T-helper 2 cell (primary cell): Measurements from ENCODE around the gene KRTAP1-5.
"Not testable (repeated sequence)": the region's sequence is repeated elsewhere in the genome, so short reads cannot be mapped to it uniquely, and the experiment has no call there.

ENCODE experiments used
- DNase-seq, 5 experiments: peaks; one replicate each; pipeline versions ENCODE4 v3.0.0 to v3.0.0-alpha.2; 2012 to 2022

KRTAP1-5 gene

DNA sequence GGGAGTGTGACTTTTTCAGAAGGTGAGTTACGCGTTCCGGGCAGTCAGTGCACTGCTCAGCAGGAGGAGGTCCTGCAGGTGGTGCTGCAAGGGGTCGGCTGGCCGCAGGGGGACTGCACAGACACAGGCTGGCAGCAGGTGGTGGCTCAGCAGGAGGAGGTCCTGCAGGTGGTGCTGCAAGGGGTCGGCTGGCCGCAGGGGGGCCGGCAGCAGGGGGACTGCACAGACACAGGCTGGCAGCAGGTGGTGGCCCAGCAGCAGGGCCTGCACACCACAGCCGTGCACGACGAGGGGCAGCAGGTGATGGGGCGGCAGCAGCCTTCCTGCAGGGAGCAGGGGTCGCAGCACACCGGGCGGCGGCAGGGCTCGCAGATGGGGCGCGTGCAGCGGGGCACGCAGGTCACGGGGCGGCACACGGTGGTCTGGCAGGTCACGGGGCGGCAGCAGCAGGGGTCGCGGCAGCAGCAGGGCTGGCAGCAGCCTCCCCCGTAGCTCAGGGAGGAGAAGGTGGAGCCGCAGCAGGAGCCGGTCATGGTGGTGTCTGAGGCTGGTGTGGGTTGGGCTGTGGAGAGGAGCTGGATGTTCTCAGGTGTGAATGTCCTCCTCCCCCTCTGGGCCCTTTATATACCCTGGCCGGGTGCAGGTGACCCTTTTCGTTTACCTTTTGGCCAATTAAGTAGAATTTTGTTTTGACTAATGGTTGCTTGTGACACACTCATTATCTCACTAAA, 19.9 kb upstream of the KRTAP1-5 start, which contains the start of gene KRTAP2-1:
TSS of gene KRTAP2-1 (minus strand) at position 582 of the 731 bp plus-strand sequence. CDS start at position 533, 49 bp downstream.
- DNase-seq = not testable (repeated sequence)

DNA sequence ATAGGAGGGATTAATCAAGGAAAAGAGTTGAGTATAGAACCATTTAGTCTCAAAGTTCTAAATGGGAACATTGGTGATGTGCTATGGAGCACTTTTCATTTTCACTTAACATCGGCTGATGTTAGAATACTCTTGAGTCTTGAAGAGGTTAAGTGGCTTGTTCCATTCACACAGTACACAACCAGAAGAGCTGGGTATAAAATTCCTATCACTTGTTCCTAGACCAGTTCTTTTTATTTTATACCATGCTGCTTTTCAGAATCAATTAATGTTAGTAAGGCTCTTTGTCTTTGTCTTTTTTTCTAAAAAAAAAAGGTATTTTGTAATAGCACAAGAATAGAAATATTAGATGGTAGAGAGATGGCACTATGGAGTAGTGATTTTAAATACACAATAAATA, 15.9 kb upstream of the KRTAP1-5 start:
- DNase-seq = no peak

DNA sequence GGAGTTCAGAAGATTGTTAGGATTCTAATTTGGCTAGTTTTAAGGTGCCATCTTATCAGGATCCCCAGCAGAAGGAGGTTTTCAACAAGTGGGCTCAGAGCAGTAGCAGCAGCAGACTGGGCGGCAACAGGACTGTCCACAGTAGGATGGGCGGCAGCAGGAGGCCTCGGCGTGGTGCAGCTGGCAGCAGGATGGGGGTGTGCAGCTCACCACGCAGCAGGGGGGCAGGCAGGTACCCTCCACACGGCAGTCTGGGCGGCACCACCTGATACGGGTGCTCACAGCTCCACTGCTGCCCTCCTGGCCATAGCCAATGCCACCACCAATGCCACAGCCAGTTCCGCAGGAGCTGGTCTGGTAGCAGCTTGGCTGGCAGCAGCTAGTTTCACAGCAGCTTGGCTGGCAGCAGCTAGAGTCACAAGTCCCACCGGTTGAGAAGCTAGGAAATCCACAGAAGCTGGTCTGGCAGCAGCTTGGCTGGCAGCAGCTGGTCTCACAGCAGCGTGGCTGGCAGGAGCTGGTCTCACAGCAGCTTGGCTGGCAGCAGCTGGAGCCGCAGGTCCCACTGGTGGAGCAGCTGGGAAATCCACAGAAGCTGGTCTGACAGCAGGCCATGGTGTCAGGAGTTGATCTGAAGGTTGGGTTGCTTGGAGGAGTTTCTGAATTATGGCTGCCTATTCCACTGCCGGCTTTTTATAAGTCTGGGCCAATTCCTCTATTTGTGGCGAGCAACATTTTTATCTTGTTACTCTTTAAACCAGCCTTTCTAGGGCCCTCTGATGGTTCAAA, 14.0 kb upstream of the KRTAP1-5 start, which contains the start of gene KRTAP1-1:
TSS of gene KRTAP1-1 (minus strand) at position 668 of the 789 bp plus-strand sequence. CDS start at position 615, 53 bp downstream.
- DNase-seq = not testable (repeated sequence)

GRCh38 chr17:41037853-41038350, 10.9 kb upstream of the KRTAP1-5 start:
- no peak for DNase-seq

GRCh38 chr17:41034346-41034935, 7.4 kb upstream of the KRTAP1-5 start, which contains the start of gene KRTAP1-3:
KRTAP1-3 (minus strand) TSS chr17:41034874; CDS start chr17:41034821, 53 bp downstream.
- DNase-seq = not testable (repeated sequence)

- DNase-seq = no peak
Observed at GRCh38 chr17:41029633-41030245, 2.7 kb upstream of the KRTAP1-5 start, which contains the start of gene KRTAP1-4. KRTAP1-4 (minus strand) TSS chr17:41030195; CDS start chr17:41030078, 117 bp downstream.

- no peak for DNase-seq
Observed at GRCh38 chr17:41024697-41025096, 2.3 kb downstream of the KRTAP1-5 start.

DNA sequence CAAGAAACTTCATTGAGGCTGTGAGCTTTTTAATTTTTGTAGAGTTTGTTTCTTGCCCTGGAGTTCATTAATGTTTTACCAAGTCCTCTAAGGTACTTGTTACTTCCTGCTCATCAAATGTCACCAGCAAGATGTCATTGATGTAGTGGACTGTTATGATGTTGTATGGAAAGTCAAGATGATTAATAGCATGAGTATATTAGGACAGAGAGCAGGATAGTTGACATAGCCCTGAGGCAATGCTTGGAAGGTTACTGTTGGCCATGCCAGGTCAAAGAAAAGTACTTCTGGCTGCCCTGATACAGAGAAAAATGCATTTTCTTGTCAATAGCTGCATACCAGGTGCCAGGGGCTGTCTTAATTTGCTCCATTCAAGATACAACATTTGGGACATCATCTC, 6.7 kb downstream of the KRTAP1-5 start:
- DNase-seq = no peak

- no peak for DNase-seq
Observed at GRCh38 chr17:41019415-41019814, 7.6 kb downstream of the KRTAP1-5 start.

- no peak for DNase-seq
Observed at GRCh38 chr17:41018541-41018940, 8.5 kb downstream of the KRTAP1-5 start.

DNA sequence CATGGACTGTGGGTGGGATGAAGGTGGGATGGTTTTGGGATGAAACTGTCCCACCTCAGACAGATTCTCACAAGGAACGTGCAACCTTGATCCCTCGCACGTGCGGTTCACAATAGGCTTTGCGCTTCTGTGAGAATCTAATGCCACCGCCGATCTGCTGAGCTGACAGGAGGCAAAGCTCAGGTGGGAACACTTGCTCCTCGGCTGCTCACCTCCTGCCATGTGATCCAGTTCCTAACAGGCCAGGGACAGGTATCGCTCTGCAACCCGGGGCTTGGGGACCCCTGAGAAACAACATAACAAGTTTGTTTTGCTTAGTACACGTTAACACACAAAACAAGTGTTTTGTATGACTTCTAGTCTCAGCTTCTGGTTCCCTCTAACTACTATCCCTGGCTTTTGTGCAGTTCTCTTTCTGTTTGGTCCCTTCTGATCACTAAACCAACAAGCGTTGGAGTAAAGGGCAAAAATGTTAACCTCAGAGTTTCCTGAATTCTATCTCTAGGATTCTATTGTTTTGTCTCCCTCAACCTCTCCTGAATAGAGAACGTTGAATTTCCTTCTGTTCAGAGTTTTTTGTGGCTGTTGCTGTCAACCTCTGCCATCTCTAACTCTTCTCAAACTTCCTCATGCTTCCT, 10.3 kb downstream of the KRTAP1-5 start:
- no peak for DNase-seq

DNA sequence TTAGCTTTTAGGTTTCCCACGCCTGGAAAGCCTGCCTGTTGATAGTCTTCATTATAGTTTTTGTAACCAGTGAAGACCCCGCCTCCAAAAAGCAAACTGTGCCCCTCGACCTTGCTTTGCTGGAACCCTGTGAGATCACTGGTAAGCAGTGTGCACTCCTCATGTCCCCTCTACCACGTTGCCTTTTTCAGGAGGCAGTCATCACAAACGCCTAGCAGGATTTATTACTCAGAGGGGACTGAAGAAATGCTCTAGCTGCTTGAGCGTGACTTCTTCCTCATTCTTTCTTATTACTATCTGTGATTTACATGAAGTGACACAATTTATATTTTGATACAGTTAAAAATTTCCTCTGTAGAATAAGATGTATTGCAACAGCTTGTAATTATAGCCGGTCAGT, 11.6 kb downstream of the KRTAP1-5 start:
- no peak for DNase-seq

- no peak for DNase-seq
Observed at GRCh38 chr17:41013606-41014005, 13.4 kb downstream of the KRTAP1-5 start.

GRCh38 chr17:41013181-41013580, 13.8 kb downstream of the KRTAP1-5 start:
- no peak for DNase-seq

GRCh38 chr17:41012326-41013120, 14.5 kb downstream of the KRTAP1-5 start:
- DNase-seq = no peak

GRCh38 chr17:41010441-41010840, 16.6 kb downstream of the KRTAP1-5 start:
- DNase-seq = no peak

DNA sequence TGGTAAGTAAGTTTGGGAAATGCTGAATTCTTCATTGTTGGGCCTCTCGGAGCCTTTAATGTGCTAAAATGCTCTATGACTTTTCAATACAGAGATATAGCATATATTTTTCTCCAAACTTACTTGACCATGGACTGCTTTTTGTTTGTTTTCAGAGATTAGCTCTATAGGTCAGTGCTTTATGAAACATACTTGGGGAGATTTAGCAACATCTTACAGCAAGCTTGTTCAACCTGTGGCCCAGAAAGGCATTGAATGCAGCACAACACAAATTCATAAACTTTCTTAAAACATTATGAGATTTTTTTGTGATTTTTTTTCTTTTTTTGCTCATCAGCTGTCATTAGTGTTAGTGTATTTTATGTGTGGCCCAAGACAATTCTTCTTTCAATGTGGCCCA, 17.1 kb downstream of the KRTAP1-5 start:
- DNase-seq = no peak

DNA sequence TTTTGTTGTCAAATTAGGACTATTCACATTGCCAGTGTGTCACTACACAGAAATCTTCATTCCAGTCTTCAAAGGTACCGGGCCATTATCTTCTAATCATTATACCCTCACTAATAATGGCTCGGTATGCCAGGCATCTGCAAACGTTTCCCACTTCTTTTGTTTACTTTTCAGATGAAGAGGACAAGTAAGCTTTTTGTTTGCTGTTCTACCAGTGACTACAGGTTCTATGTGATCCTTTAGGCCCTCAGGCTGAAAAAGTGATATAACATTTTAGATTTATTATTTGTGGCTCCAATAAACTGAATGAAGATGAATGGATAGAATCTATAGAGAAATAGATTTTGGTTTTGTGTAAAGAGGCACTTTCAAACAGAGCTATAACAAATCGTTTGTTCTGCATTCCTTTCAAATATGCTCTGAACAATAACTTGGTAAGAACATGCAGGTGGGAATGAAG, 17.7 kb downstream of the KRTAP1-5 start:
- DNase-seq = no peak

- DNase-seq = no peak
Observed at GRCh38 chr17:41008811-41009210, 18.2 kb downstream of the KRTAP1-5 start, which contains the start of gene KRTAP3-1. KRTAP3-1 (minus strand) TSS chr17:41009128; CDS start chr17:41009074, 54 bp downstream.

DNA sequence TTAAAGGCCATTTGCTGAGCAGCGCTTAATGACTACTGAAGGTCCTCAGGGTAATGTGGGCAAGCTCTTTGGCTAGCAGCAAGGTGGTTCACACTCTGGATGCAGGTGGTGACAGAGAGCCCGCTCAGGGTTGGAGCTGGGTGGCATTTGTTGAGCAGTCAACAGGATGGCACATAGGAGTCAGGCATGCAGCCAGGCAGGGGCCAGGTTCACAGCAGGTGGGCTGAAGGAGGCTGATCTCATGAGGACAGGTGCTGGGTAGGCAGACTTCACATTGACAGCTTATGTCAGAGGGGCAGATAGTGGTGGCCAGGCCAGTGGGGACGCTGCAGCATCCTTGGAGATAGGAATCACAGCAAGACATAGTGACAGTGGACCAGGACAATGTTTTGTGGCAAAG, 22.6 kb downstream of the KRTAP1-5 start:
- DNase-seq = no peak

- no peak for DNase-seq
Observed at GRCh38 chr17:41003926-41004325, 23.1 kb downstream of the KRTAP1-5 start.
